GM23338 (cell line): ENCODE results near the gene CDK16. TPM values are rescaled to one million over a fixed set of nuclear protein-coding genes. Genes with fewer than 3 reads are reported as not detected.

Source experiments
- ATAC-seq: fragments of 200-7000 bp; cut with Tn5 transposase; 3 replicates; pipeline ENCODE4 v1.9.1; 2020
- DNase-seq: peaks from one replicate; pipeline ENCODE4 v3.0.0-alpha.2; 2015; ENCODE audit warnings: low spot score
- H2AFZ ChIP-seq: fragments of 200-600 bp; sonication (generic); 2 replicates; pipeline ENCODE4 v1.8.0; 2016; ENCODE audit warnings: antibody characterized with exemption, mild to moderate bottlenecking, moderate library complexity
- H3F3A ChIP-seq: fragments of 200-600 bp; sonication (generic); replicated peaks from 2 replicates; pipeline ENCODE4 v1.8.0; 2017; ENCODE audit warnings: antibody characterized with exemption, mixed run types, low read depth
- H3K27ac ChIP-seq: fragments of 200-600 bp; sonication (generic); 2 replicates; pipeline ENCODE4 v1.6.1; 2016; ENCODE audit warnings: low read depth
- H3K27me3 ChIP-seq: fragments of 200-600 bp; sonication (generic); 2 replicates; pipeline ENCODE4 v1.8.0; 2016; ENCODE audit warnings: mild to moderate bottlenecking, mixed run types, moderate library complexity; ENCODE audit not compliant: insufficient read depth
- H3K36me3 ChIP-seq: fragments of 200-600 bp; sonication (generic); 2 replicates; pipeline ENCODE4 v1.8.0; 2016; ENCODE audit warnings: mild to moderate bottlenecking; ENCODE audit not compliant: insufficient read depth
- H3K4me1 ChIP-seq: fragments of 200-600 bp; sonication (generic); 2 replicates; pipeline ENCODE4 v1.8.0; 2016; ENCODE audit warnings: mild to moderate bottlenecking, moderate library complexity; ENCODE audit not compliant: insufficient read depth
- H3K4me2 ChIP-seq: fragments of 200-600 bp; sonication (generic); 2 replicates; pipeline ENCODE4 v1.7.1; 2017; ENCODE audit warnings: mixed run types
- H3K4me3 ChIP-seq: fragments of 200-600 bp; sonication (generic); 2 replicates; pipeline ENCODE4 v1.6.1; 2016; ENCODE audit warnings: mixed run types
- H3K79me2 ChIP-seq: fragments of 200-600 bp; sonication (generic); replicated peaks from 2 replicates; pipeline ENCODE4 v1.8.0; 2017; ENCODE audit warnings: mild to moderate bottlenecking; ENCODE audit not compliant: insufficient read depth
- H3K9me2 ChIP-seq: fragments of 200-600 bp; sonication (generic); 2 replicates; pipeline ENCODE4 v1.8.0; 2017; ENCODE audit not compliant: insufficient read depth
- H4K20me1 ChIP-seq: fragments of 200-600 bp; sonication (generic); replicated peaks from 2 replicates; pipeline ENCODE4 v1.8.0; 2017; ENCODE audit warnings: mild to moderate bottlenecking; ENCODE audit not compliant: insufficient read depth
- H3K27ac Mint-ChIP-seq: 2 replicates; pipeline ENCODE4 v1.8.0; 2020; ENCODE audit warnings: inconsistent platforms, mild to moderate bottlenecking, moderate library complexity, mixed read lengths
- H3K27me3 Mint-ChIP-seq: 3 replicates; pipeline ENCODE4 v1.8.0; 2022; ENCODE audit warnings: low read depth, mild to moderate bottlenecking, moderate library complexity, mixed read lengths, inconsistent platforms; ENCODE audit not compliant: insufficient read depth, poor library complexity
- H3K36me3 Mint-ChIP-seq: 3 replicates; pipeline ENCODE4 v1.8.0; 2021; ENCODE audit warnings: low read depth, mild to moderate bottlenecking, inconsistent platforms, moderate library complexity, mixed read lengths
- H3K4me1 Mint-ChIP-seq: 3 replicates; pipeline ENCODE4 v1.8.0; 2020; ENCODE audit warnings: mild to moderate bottlenecking, inconsistent platforms, mixed read lengths
- H3K4me3 Mint-ChIP-seq: 3 replicates; pipeline ENCODE4 v1.8.0; 2021; ENCODE audit warnings: moderate library complexity, mild to moderate bottlenecking, inconsistent platforms, mixed read lengths
- H3K9me3 Mint-ChIP-seq: 3 replicates; pipeline ENCODE4 v1.8.0; 2020; ENCODE audit warnings: moderate library complexity, mild to moderate bottlenecking, inconsistent platforms, mixed read lengths
- CREB1 ChIP-seq: fragments of 250-450 bp; sonication (Bioruptor Pico); IDR thresholded peaks from 2 replicates; pipeline ENCODE4 v1.5.0; 2020; ENCODE audit warnings: low read depth, mild to moderate bottlenecking, moderate library complexity
- EZH2 ChIP-seq: fragments of 200-600 bp; sonication (generic); IDR thresholded peaks from one replicate; pipeline ENCODE4 v1.8.0; 2017; ENCODE audit warnings: antibody characterized with exemption, mild to moderate bottlenecking, low read depth; ENCODE audit not compliant: unreplicated experiment
- NANOG ChIP-seq: IDR thresholded peaks from 2 replicates; pipeline ENCODE4 v1.6.1; 2016; ENCODE audit warnings: antibody characterized with exemption, borderline replicate concordance
- POLR2AphosphoS5 ChIP-seq: IDR thresholded peaks from 2 replicates; pipeline ENCODE4 v1.6.1; 2016; ENCODE audit warnings: antibody characterized with exemption, low read depth
- polyA plus RNA-seq: library from polyadenylated mRNA; unstranded; fragments of >200 nt; fragmentation: Nextera tagmentation; extraction: Ambion mirVana; gene quantifications from 2 replicates; pipeline ENCODE4 v1.2.1, GENCODE V29; 2016
- total RNA-seq: library from RNA; depleted of rRNA; stranded (reverse); fragments of >200 nt; shearing (Covaris generic); gene quantifications from 2 replicates; pipeline ENCODE4 v1.2.3, GENCODE V29; 2014
- TF ChIP-seq, protein P1 (sequence below), 2 experiments: fragments of 200-600 bp in 1 of 2; sonication (generic) in 1 of 2; conservative IDR thresholded peaks; 2 replicates each; pipeline versions ENCODE4 v1.5.1 to v1.6.1; 2016 to 2017; ENCODE audit warnings: antibody characterized with exemption in 2 of 2, low read depth in 2 of 2, mild to moderate bottlenecking in 2 of 2, moderate library complexity in 1 of 2
- TF ChIP-seq, protein P2 (sequence below): IDR thresholded peaks from 2 replicates; pipeline ENCODE4 v1.6.1; 2016; ENCODE audit warnings: antibody characterized with exemption
- TF ChIP-seq, protein P3 (sequence below): fragments of 250-450 bp; sonication (Bioruptor Pico); IDR thresholded peaks from 2 replicates; pipeline ENCODE4 v1.5.0; 2020; ENCODE audit warnings: mild to moderate bottlenecking, moderate library complexity

Gene CDK16
- total and polyA plus RNA-seq, 2 experiments from 2014 or later = 58.9 to 158 TPM

DNA sequence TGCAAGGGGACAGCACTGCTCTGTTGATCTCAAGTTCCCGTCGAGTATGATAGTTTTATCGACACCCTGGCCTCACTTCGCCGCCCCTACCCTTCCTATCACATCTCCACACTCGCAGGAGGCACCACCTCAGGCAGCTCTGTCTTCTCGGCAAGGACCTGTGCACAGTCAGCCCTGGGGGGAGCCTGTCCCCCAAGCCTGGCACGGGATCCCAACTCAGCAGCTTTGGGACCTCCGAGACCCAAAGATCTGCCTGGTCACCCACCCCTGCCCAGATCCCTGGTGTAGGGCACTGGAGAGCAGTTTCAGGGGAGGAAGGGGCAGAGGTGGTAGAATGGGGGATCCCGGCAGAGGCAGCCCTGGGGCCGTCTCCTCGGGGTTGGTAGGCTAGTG is 42.9 kb upstream of the CDK16 start (continued):
- TF ChIP-seq EZH2 (no peak), CREB1 (CRISPR knock-in tag) (no peak), POLR2AphosphoS5 (no peak), NANOG (no peak)
- TF ChIP-seq, protein P1, sequence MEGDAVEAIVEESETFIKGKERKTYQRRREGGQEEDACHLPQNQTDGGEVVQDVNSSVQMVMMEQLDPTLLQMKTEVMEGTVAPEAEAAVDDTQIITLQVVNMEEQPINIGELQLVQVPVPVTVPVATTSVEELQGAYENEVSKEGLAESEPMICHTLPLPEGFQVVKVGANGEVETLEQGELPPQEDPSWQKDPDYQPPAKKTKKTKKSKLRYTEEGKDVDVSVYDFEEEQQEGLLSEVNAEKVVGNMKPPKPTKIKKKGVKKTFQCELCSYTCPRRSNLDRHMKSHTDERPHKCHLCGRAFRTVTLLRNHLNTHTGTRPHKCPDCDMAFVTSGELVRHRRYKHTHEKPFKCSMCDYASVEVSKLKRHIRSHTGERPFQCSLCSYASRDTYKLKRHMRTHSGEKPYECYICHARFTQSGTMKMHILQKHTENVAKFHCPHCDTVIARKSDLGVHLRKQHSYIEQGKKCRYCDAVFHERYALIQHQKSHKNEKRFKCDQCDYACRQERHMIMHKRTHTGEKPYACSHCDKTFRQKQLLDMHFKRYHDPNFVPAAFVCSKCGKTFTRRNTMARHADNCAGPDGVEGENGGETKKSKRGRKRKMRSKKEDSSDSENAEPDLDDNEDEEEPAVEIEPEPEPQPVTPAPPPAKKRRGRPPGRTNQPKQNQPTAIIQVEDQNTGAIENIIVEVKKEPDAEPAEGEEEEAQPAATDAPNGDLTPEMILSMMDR (conservative IDR thresholded peaks at IDR 0.05; ENCODE audit: low read depth in 2 of 2) = no peak
- TF ChIP-seq, protein P2, sequence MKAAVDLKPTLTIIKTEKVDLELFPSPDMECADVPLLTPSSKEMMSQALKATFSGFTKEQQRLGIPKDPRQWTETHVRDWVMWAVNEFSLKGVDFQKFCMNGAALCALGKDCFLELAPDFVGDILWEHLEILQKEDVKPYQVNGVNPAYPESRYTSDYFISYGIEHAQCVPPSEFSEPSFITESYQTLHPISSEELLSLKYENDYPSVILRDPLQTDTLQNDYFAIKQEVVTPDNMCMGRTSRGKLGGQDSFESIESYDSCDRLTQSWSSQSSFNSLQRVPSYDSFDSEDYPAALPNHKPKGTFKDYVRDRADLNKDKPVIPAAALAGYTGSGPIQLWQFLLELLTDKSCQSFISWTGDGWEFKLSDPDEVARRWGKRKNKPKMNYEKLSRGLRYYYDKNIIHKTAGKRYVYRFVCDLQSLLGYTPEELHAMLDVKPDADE = no peak

DNA sequence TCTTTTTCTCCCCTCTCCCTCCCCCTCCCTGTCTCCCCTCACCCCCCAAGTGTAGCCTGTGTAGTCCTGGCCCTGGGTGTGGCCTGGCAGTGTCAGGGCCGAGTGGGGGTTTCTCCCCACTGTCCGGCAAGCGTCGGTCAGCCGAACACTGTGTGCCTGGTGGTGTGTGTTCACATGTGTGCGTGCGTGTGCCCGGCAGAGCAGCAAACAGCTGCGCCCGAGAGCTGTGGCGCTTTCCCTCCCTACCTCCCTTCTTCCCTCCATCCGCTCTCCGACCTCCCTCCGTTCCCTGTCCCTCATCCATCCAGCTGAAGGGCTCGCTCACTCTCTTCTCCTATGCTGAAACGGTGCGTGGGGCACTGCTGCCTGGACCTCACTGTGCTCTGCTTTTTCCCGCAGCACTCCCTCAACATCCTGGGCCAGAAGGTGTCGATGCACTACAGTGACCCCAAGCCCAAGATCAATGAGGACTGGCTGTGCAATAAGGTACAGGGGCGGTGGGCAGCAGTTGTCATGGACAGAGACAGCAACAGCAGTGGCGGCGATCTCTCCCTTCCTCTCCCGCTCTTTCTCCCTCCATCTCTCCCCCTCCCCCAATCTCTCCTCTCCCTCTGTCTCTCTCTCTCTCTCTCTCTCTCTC is 42.3 kb upstream of the CDK16 start:
- no peak overlapping the region for H2AFZ ChIP-seq
- no peaks in the 10 kb centered on the region for H3K27me3 ChIP-seq
- Mint-ChIP-seq H3K27me3 (peaks cover 4% of the 10 kb centered on the region), H3K9me3 (no peaks in the 10 kb centered on the region), H3K36me3 (peaks cover 47% of the 10 kb centered on the region), H3K4me1 (no peaks in the 10 kb centered on the region), H3K27ac (no peak overlapping the region), H3K4me3 (no peak overlapping the region)
- no peaks in the 10 kb centered on the region for H3K79me2 ChIP-seq
- H3K4me1 ChIP-seq = no peaks in the 10 kb centered on the region
- H3K9me2 ChIP-seq = no peaks in the 10 kb centered on the region
- DNase-seq = no peak
- no peak overlapping the region for H3K4me3 ChIP-seq
- H4K20me1 ChIP-seq = no peaks in the 10 kb centered on the region
- H3K4me2 ChIP-seq = no peak overlapping the region
- H3K36me3 ChIP-seq = 0 out of 2 replicates have a peak, but pooled peaks cover 3% of the 10 kb centered on the region
- TF ChIP-seq NANOG = no peak
- TF ChIP-seq, protein P2 = no peak
- TF ChIP-seq, protein P3, sequence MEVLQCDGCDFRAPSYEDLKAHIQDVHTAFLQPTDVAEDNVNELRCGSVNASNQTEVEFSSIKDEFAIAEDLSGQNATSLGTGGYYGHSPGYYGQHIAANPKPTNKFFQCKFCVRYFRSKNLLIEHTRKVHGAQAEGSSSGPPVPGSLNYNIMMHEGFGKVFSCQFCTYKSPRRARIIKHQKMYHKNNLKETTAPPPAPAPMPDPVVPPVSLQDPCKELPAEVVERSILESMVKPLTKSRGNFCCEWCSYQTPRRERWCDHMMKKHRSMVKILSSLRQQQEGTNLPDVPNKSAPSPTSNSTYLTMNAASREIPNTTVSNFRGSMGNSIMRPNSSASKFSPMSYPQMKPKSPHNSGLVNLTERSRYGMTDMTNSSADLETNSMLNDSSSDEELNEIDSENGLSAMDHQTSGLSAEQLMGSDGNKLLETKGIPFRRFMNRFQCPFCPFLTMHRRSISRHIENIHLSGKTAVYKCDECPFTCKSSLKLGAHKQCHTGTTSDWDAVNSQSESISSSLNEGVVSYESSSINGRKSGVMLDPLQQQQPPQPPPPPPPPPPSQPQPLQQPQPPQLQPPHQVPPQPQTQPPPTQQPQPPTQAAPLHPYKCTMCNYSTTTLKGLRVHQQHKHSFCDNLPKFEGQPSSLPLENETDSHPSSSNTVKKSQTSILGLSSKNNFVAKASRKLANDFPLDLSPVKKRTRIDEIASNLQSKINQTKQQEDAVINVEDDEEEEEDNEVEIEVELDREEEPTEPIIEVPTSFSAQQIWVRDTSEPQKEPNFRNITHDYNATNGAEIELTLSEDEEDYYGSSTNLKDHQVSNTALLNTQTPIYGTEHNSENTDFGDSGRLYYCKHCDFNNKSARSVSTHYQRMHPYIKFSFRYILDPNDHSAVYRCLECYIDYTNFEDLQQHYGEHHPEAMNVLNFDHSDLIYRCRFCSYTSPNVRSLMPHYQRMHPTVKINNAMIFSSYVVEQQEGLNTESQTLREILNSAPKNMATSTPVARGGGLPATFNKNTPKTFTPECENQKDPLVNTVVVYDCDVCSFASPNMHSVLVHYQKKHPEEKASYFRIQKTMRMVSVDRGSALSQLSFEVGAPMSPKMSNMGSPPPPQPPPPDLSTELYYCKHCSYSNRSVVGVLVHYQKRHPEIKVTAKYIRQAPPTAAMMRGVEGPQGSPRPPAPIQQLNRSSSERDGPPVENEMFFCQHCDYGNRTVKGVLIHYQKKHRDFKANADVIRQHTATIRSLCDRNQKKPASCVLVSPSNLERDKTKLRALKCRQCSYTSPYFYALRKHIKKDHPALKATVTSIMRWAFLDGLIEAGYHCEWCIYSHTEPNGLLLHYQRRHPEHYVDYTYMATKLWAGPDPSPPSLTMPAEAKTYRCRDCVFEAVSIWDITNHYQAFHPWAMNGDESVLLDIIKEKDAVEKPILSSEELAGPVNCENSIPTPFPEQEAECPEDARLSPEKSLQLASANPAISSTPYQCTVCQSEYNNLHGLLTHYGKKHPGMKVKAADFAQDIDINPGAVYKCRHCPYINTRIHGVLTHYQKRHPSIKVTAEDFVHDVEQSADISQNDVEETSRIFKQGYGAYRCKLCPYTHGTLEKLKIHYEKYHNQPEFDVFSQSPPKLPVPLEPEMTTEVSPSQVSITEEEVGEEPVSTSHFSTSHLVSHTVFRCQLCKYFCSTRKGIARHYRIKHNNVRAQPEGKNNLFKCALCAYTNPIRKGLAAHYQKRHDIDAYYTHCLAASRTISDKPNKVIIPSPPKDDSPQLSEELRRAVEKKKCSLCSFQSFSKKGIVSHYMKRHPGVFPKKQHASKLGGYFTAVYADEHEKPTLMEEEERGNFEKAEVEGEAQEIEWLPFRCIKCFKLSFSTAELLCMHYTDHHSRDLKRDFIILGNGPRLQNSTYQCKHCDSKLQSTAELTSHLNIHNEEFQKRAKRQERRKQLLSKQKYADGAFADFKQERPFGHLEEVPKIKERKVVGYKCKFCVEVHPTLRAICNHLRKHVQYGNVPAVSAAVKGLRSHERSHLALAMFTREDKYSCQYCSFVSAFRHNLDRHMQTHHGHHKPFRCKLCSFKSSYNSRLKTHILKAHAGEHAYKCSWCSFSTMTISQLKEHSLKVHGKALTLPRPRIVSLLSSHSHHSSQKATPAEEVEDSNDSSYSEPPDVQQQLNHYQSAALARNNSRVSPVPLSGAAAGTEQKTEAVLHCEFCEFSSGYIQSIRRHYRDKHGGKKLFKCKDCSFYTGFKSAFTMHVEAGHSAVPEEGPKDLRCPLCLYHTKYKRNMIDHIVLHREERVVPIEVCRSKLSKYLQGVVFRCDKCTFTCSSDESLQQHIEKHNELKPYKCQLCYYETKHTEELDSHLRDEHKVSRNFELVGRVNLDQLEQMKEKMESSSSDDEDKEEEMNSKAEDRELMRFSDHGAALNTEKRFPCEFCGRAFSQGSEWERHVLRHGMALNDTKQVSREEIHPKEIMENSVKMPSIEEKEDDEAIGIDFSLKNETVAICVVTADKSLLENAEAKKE (CRISPR knock-in tag) = no peak
- no peak overlapping the region for H3K27ac ChIP-seq
- ATAC-seq = no peak
- H3F3A ChIP-seq = no peaks in the 10 kb centered on the region
